Neural crest cell (in vitro differentiated cells): ENCODE measurements around the gene IKZF3. TPM values are rescaled to one million over a fixed set of nuclear protein-coding genes. Genes with fewer than 3 reads are reported as not detected.

Source experiments
- DNase-seq: peaks from one replicate; pipeline ENCODE4 v3.0.0; 2021; ENCODE audit warnings: low read depth, mixed read lengths, low spot score
- H3K27ac Mint-ChIP-seq: one replicate; pipeline ENCODE4 v1.8.0; 2021; ENCODE audit warnings: mild to moderate bottlenecking, mixed read lengths; ENCODE audit not compliant: unreplicated experiment
- H3K27me3 Mint-ChIP-seq: 2 replicates; pipeline ENCODE4 v1.8.0; 2021; ENCODE audit warnings: low read depth, mild to moderate bottlenecking, mixed read lengths
- H3K36me3 Mint-ChIP-seq: 2 replicates; pipeline ENCODE4 v1.8.0; 2021; ENCODE audit warnings: low read depth, mild to moderate bottlenecking, mixed read lengths
- H3K4me1 Mint-ChIP-seq: 2 replicates; pipeline ENCODE4 v1.8.0; 2021; ENCODE audit warnings: mixed read lengths
- H3K4me3 Mint-ChIP-seq: one replicate; pipeline ENCODE4 v1.8.0; 2021; ENCODE audit warnings: mild to moderate bottlenecking, mixed read lengths
- H3K9me3 Mint-ChIP-seq: 2 replicates; pipeline ENCODE4 v1.8.0; 2021; ENCODE audit warnings: mixed read lengths
- total RNA-seq: library from RNA; stranded (reverse); gene quantifications from 2 replicates; pipeline ENCODE4 v1.2.1, GENCODE V29; 2021
- TF ChIP-seq, protein P1 (sequence below): fragments of 200-600 bp; sonication (generic); conservative IDR thresholded peaks from 2 replicates; pipeline ENCODE4 v1.5.0; 2021; ENCODE audit warnings: antibody characterized with exemption, mild to moderate bottlenecking

Gene IKZF3
- total RNA-seq, 1 donor from 2014 or later = not detected

DNA sequence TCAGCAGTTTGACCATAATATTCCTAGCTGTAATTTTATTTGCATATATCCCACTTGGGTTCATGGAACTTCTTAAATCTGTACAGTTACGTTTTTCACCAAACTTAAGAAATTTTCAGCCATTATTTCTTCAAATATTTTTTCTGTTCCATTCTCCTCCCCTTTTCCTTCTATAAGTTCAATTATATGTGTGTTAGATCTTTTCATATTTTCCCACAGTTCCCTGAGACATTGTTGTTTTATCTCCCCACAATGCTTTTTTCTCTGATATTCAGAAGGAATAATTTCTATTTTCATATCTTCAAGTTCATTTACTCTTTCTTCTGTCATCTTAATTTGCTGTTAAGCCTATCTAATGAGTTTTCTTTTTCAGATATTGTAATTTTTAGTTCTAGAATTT is 26.1 kb downstream of the IKZF3 start:
- TF ChIP-seq, protein P1, sequence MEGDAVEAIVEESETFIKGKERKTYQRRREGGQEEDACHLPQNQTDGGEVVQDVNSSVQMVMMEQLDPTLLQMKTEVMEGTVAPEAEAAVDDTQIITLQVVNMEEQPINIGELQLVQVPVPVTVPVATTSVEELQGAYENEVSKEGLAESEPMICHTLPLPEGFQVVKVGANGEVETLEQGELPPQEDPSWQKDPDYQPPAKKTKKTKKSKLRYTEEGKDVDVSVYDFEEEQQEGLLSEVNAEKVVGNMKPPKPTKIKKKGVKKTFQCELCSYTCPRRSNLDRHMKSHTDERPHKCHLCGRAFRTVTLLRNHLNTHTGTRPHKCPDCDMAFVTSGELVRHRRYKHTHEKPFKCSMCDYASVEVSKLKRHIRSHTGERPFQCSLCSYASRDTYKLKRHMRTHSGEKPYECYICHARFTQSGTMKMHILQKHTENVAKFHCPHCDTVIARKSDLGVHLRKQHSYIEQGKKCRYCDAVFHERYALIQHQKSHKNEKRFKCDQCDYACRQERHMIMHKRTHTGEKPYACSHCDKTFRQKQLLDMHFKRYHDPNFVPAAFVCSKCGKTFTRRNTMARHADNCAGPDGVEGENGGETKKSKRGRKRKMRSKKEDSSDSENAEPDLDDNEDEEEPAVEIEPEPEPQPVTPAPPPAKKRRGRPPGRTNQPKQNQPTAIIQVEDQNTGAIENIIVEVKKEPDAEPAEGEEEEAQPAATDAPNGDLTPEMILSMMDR = no peak
- Mint-ChIP-seq H3K4me1 (no peaks in the 10 kb centered on the region), H3K9me3 (peaks cover 10% of the 10 kb centered on the region)

DNA sequence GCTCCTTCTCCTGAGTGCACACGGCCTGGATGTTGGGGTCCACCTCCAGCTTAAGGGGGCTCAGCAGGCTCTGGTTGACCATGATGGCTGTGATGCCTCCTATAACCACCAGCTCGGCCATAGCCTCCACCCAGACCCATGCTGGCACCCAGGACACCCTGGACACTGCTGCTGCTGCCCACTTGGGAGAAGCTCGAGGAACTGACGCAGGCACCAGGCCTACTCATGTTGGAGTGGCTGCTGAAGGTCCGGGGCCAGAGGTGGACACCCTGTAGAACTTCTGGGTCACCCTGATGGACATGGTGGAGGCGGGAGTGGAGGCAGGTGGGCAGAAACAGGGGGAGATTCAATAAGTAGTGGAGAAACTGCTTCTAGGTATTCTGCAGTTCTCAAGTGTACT is 28.0 kb downstream of the IKZF3 start:
- Mint-ChIP-seq H3K9me3 (peaks cover 10% of the 10 kb centered on the region), H3K36me3 (no peaks in the 10 kb centered on the region), H3K4me1 (no peaks in the 10 kb centered on the region), H3K27me3 (peaks cover 49% of the 10 kb centered on the region), H3K4me3 (no peak overlapping the region), H3K27ac (no peak overlapping the region)
- TF ChIP-seq, protein P1 = no peak
- no peak for DNase-seq

More for the DNA sequence above, 26.1 kb downstream of the IKZF3 start:
- Mint-ChIP-seq H3K27me3 (peaks cover 48% of the 10 kb centered on the region), H3K27ac (no peak overlapping the region), H3K4me3 (no peak overlapping the region), H3K36me3 (no peaks in the 10 kb centered on the region)
- no peak for DNase-seq

- H3K36me3 Mint-ChIP-seq = no peaks in the 10 kb centered on the region
- H3K4me3 Mint-ChIP-seq = no peak overlapping the region
- peaks cover 10% of the 10 kb centered on the region for H3K9me3 Mint-ChIP-seq
- H3K27me3 Mint-ChIP-seq = peaks cover 50% of the 10 kb centered on the region
- TF ChIP-seq, protein P1 = no peak
- H3K4me1 Mint-ChIP-seq = no peaks in the 10 kb centered on the region
- no peak overlapping the region for H3K27ac Mint-ChIP-seq
- DNase-seq = no peak
Measured at GRCh38 chr17:39835038-39835786, 28.9 kb downstream of the IKZF3 start.

- Mint-ChIP-seq H3K4me1 (no peaks in the 10 kb centered on the region), H3K4me3 (no peak overlapping the region), H3K27ac (no peak overlapping the region), H3K36me3 (no peaks in the 10 kb centered on the region), H3K27me3 (peaks cover 46% of the 10 kb centered on the region), H3K9me3 (peaks cover 10% of the 10 kb centered on the region)
- DNase-seq = no peak
- TF ChIP-seq, protein P1 = no peak
Measured at GRCh38 chr17:39834017-39834416, 30.1 kb downstream of the IKZF3 start.

- no peak for DNase-seq
- TF ChIP-seq, protein P1 = no peak
- Mint-ChIP-seq H3K9me3 (peaks cover 6% of the 10 kb centered on the region), H3K4me1 (no peaks in the 10 kb centered on the region), H3K27me3 (peaks cover 43% of the 10 kb centered on the region), H3K4me3 (no peak overlapping the region), H3K36me3 (no peaks in the 10 kb centered on the region), H3K27ac (no peak overlapping the region)
Measured at GRCh38 chr17:39831588-39831987, 32.5 kb downstream of the IKZF3 start.
